HCT116 (cell line): ENCODE measurements around the gene SLC22A23.

ENCODE experiments used
- EGR1 ChIP-seq: IDR thresholded peaks from 2 replicates; pipeline ENCODE4 v1.6.1; 2012; ENCODE audit warnings: low read depth
- POLR2A ChIP-seq: IDR thresholded peaks from 2 replicates; pipeline ENCODE4 v1.7.0; 2011; ENCODE audit warnings: borderline replicate concordance; ENCODE audit not compliant: insufficient read depth, insufficient read length; ENCODE audit errors: extremely low read depth
- POLR2AphosphoS5 ChIP-seq: IDR thresholded peaks from 2 replicates; pipeline ENCODE4 v1.6.1; 2011; ENCODE audit warnings: mild to moderate bottlenecking, low read depth, low read length, moderate library complexity
- RAD21 ChIP-seq: IDR thresholded peaks from 2 replicates; pipeline ENCODE4 v1.6.1; 2012; ENCODE audit warnings: low read depth, mild to moderate bottlenecking
- TCF7L2 ChIP-seq: IDR thresholded peaks from 2 replicates; pipeline ENCODE4 v1.7.0; 2011; ENCODE audit warnings: borderline replicate concordance, inconsistent platforms; ENCODE audit not compliant: insufficient read depth, insufficient read length; ENCODE audit errors: extremely low read depth
- TF ChIP-seq, protein P1 (sequence below), 3 experiments: fragments of 200-600 bp in 1 of 3; sonication (generic) in 1 of 3; IDR thresholded peaks in 2 of 3; conservative IDR thresholded peaks in 1 of 3; 2 replicates each; pipeline ENCODE4 v1.5.1; 2012 to 2017; ENCODE audit warnings: low read depth in 2 of 3, low read length in 2 of 3, antibody characterized with exemption in 1 of 3, borderline replicate concordance in 1 of 3, control low read depth in 1 of 3, mild to moderate bottlenecking in 1 of 3, mixed read lengths in 1 of 3, mixed run types in 1 of 3, moderate library complexity in 1 of 3; ENCODE audit not compliant: insufficient read depth in 1 of 3
- TF ChIP-seq, protein P2 (sequence below): IDR thresholded peaks from 2 replicates; pipeline ENCODE4 v1.6.1; 2012

DNA sequence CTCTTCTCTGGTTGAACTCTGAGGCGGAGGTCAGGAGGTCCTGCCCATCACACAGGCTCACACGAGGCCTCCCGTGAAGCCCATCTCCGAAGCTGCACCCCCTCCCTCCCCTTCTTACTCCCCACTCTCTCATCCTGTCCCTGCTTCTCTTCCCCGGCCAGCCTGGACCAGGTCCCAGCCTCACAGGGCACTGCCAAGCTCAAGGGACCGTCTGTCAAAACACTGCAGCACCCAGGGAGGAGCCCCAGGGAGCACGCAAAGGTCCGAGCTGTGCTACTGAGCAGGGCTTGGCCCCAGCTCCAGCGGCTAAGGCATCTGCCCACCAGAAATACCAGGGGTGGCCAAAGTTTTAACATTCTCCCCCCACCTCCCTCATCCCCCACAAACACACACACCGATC is 128.1 kb downstream of the SLC22A23 start:
- TF ChIP-seq TCF7L2 (no peak), POLR2AphosphoS5 (no peak), EGR1 (no peak), RAD21 (no peak), POLR2A (no peak)
- TF ChIP-seq, protein P1, sequence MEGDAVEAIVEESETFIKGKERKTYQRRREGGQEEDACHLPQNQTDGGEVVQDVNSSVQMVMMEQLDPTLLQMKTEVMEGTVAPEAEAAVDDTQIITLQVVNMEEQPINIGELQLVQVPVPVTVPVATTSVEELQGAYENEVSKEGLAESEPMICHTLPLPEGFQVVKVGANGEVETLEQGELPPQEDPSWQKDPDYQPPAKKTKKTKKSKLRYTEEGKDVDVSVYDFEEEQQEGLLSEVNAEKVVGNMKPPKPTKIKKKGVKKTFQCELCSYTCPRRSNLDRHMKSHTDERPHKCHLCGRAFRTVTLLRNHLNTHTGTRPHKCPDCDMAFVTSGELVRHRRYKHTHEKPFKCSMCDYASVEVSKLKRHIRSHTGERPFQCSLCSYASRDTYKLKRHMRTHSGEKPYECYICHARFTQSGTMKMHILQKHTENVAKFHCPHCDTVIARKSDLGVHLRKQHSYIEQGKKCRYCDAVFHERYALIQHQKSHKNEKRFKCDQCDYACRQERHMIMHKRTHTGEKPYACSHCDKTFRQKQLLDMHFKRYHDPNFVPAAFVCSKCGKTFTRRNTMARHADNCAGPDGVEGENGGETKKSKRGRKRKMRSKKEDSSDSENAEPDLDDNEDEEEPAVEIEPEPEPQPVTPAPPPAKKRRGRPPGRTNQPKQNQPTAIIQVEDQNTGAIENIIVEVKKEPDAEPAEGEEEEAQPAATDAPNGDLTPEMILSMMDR (IDR thresholded peaks at IDR 0.05 in 2 of 3, conservative IDR thresholded peaks at IDR 0.05 in 1 of 3; ENCODE audit: borderline replicate concordance in 1 of 3, insufficient read depth in 1 of 3, low read depth in 2 of 3, low read length in 2 of 3): no peak
- TF ChIP-seq, protein P2, sequence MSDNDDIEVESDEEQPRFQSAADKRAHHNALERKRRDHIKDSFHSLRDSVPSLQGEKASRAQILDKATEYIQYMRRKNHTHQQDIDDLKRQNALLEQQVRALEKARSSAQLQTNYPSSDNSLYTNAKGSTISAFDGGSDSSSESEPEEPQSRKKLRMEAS: no peak
